K562 (cell line): ENCODE measurements around the gene ARHGAP33. TPM values are rescaled to one million over a fixed set of nuclear protein-coding genes. Genes with fewer than 3 reads are reported as not detected.

ENCODE experiments used
- ATAC-seq: fragments of 200-7000 bp; cut with Tn5 transposase; 3 replicates; pipeline ENCODE4 v1.9.1; 2020; ENCODE audit warnings: moderate library complexity
- BruUV-seq: library from RNA; stranded (reverse); fragments of 400-500 nt; replicated peaks from 2 replicates; lab custom pipeline; 2021; lab: Mats Ljungman, UMichigan
- CTCF ChIA-PET: fragments of 300-600 bp; formaldehyde crosslinking; extraction: SDS; loops from one replicate; lab custom pipeline; 2021; ENCODE audit warnings: low intra/inter-chr PET ratio; lab: Yijun Ruan, JAX
- POLR2A ChIA-PET: fragments of 300-600, 350-650 bp; sonication (Branson Sonifier 250); formaldehyde crosslinking; extraction: SDS; loops from one replicate; lab custom pipeline; 2021; ENCODE audit warnings: antibody characterized with exemption, inconsistent platforms; lab: Yijun Ruan, JAX
- DNase-seq, 4 experiments: peaks; one replicate each; pipeline versions ENCODE4 v3.0.0 to v3.0.0-alpha.2; 2011 to 2018; ENCODE audit warnings: low spot score in 3 of 4, mixed read lengths in 3 of 4; ENCODE audit errors: extremely low read depth in 1 of 4
- FAIRE-seq: peaks from 2 replicates; lab custom pipeline; 2011; peaks lifted over from hg19 to GRCh38; lab: Jason Lieb, UNC
- H2AFZ ChIP-seq: 2 replicates; pipeline ENCODE4 v1.6.0; 2011; ENCODE audit warnings: low read depth, low read length, control low read depth, inconsistent platforms
- H3K27ac ChIP-seq: fragments of 200-600 bp; 3 replicates; pipeline ENCODE4 v1.8.0; 2011; ENCODE audit warnings: low read depth, mild to moderate bottlenecking, control low read depth, inconsistent platforms, low read length, moderate library complexity, mixed read lengths; ENCODE audit errors: extremely low read depth
- H3K27me3 ChIP-seq, 2 experiments: fragments of 300-600 bp in 1 of 2; 2 replicates in 1 of 2; 3 replicates in 1 of 2; pipeline versions ENCODE4 v1.6.0 to v1.8.0; 2011; ENCODE audit warnings: inconsistent platforms in 2 of 2, low read length in 2 of 2, mild to moderate bottlenecking in 1 of 2, mixed read lengths in 1 of 2, moderate library complexity in 1 of 2; ENCODE audit not compliant: control insufficient read depth in 2 of 2, insufficient read depth in 2 of 2
- H3K36me3 ChIP-seq: fragments of 300-600 bp; 3 replicates; pipeline ENCODE4 v1.8.0; 2011; ENCODE audit warnings: mild to moderate bottlenecking, low read length, inconsistent platforms; ENCODE audit not compliant: control insufficient read depth, insufficient read depth
- H3K4me1 ChIP-seq, 2 experiments: fragments of 200-600 bp in 1 of 2; replicated peaks in 1 of 2; 2 replicates in 1 of 2; 3 replicates in 1 of 2; pipeline versions ENCODE4 v1.5.1 to v1.8.0; 2011; ENCODE audit warnings: inconsistent platforms in 2 of 2, low read length in 2 of 2, mild to moderate bottlenecking in 1 of 2, mixed read lengths in 1 of 2, moderate library complexity in 1 of 2; ENCODE audit not compliant: control insufficient read depth in 2 of 2, insufficient read depth in 2 of 2
- H3K4me2 ChIP-seq: 2 replicates; pipeline ENCODE4 v1.6.1; 2011; ENCODE audit warnings: low read length, control low read depth, inconsistent platforms, mixed read lengths; ENCODE audit not compliant: insufficient read depth
- H3K4me3 ChIP-seq: fragments of 200-600 bp; sonication (generic), shearing (Covaris generic); 2 replicates; pipeline ENCODE4 v1.5.1; 2016; ENCODE audit warnings: control low read depth, inconsistent platforms
- H3K79me2 ChIP-seq: fragments of 200-600 bp; 3 replicates; pipeline ENCODE4 v1.8.0; 2011; ENCODE audit warnings: low read length, inconsistent platforms; ENCODE audit not compliant: control insufficient read depth, insufficient read depth
- H3K9ac ChIP-seq, 2 experiments: 2 replicates each; pipeline versions ENCODE4 v1.6.0 to v1.6.1; 2011; ENCODE audit warnings: low read depth in 2 of 2, low read length in 2 of 2, control low read depth in 1 of 2, inconsistent platforms in 1 of 2, mild to moderate bottlenecking in 1 of 2, mixed read lengths in 1 of 2; ENCODE audit not compliant: insufficient read depth in 1 of 2
- H3K9me1 ChIP-seq: one replicate; pipeline ENCODE4 v1.6.0; 2011; ENCODE audit warnings: inconsistent platforms, mild to moderate bottlenecking, low read length, moderate library complexity; ENCODE audit not compliant: control insufficient read depth, insufficient read depth
- H3K9me3 ChIP-seq: replicated peaks from 2 replicates; pipeline ENCODE4 v1.5.1; 2011; ENCODE audit warnings: low read depth, low read length, inconsistent platforms; ENCODE audit not compliant: control insufficient read depth, insufficient read depth
- H4K20me1 ChIP-seq: replicated peaks from 2 replicates; pipeline ENCODE4 v1.6.1; 2011; ENCODE audit warnings: low read length, inconsistent platforms, mixed read lengths; ENCODE audit not compliant: control insufficient read depth, insufficient read depth
- GTF3C2 ChIP-seq: IDR thresholded peaks from 3 replicates; pipeline ENCODE4 v1.6.1; 2011; ENCODE audit warnings: borderline replicate concordance, mild to moderate bottlenecking, moderate library complexity; ENCODE audit not compliant: insufficient read length; ENCODE audit errors: extremely low read depth
- ILK ChIP-seq: fragments of 450-650 bp; IDR thresholded peaks from 2 replicates; pipeline ENCODE4 v1.6.1; 2016; ENCODE audit warnings: missing genetic modification characterization, low read depth, mild to moderate bottlenecking, missing compliant biosample characterization, moderate library complexity, borderline replicate concordance
- MXD1 ChIP-seq: fragments of 250-450 bp; sonication (Bioruptor Pico); IDR thresholded peaks from 2 replicates; pipeline ENCODE4 v1.8.0; 2021; ENCODE audit warnings: borderline replicate concordance, mild to moderate bottlenecking, moderate library complexity; ENCODE audit not compliant: poor library complexity, severe bottlenecking
- NR1H2 ChIP-seq: sonication (generic); formaldehyde crosslinking; IDR thresholded peaks from 2 replicates; pipeline ENCODE4 v1.4.0; 2020; ENCODE audit warnings: mild to moderate bottlenecking, missing genetic modification reagents
- NR2C1 ChIP-seq, 2 experiments: fragments of 450-650 bp; IDR thresholded peaks; 2 replicates each; pipeline ENCODE4 v1.6.1; 2017; ENCODE audit warnings: mild to moderate bottlenecking in 2 of 2, antibody characterized with exemption in 1 of 2, inconsistent platforms in 1 of 2, missing compliant biosample characterization in 1 of 2, missing genetic modification characterization in 1 of 2
- PCBP1 ChIP-seq: fragments of 200-400 bp; formaldehyde crosslinking; IDR thresholded peaks from 2 replicates; pipeline ENCODE4 v1.6.1; 2018; ENCODE audit warnings: mild to moderate bottlenecking, low read depth, low read length; ENCODE audit not compliant: poor library complexity, severe bottlenecking
- SMAD4 ChIP-seq: fragments of 250-450 bp; sonication (Bioruptor Pico); conservative IDR thresholded peaks from 2 replicates; pipeline ENCODE4 v1.8.0; 2021; ENCODE audit warnings: inconsistent platforms, mild to moderate bottlenecking, moderate library complexity
- TEAD1 ChIP-seq, 2 experiments: fragments of 450-650 bp in 1 of 2; sonication (generic) in 1 of 2; formaldehyde crosslinking; IDR thresholded peaks; 2 replicates each; pipeline versions ENCODE4 v1.4.0 to v1.8.0; 2020 to 2022; ENCODE audit warnings: mild to moderate bottlenecking in 2 of 2, missing genetic modification reagents in 1 of 2
- ZNF217 ChIP-seq: sonication (generic); formaldehyde crosslinking; IDR thresholded peaks from 2 replicates; pipeline ENCODE4 v1.8.0; 2022; ENCODE audit warnings: mild to moderate bottlenecking, missing genetic modification reagents
- ZNF41 ChIP-seq: fragments of 250-450 bp; sonication (Bioruptor Pico); conservative IDR thresholded peaks from 2 replicates; pipeline ENCODE4 v1.4.0; 2020; ENCODE audit warnings: mild to moderate bottlenecking
- ZNF431 ChIP-seq: sonication (generic); formaldehyde crosslinking; IDR thresholded peaks from 2 replicates; pipeline ENCODE4 v1.8.0; 2022; ENCODE audit warnings: mild to moderate bottlenecking, missing genetic modification reagents
- ZSCAN29 ChIP-seq: fragments of 450-650 bp; IDR thresholded peaks from 2 replicates; pipeline ENCODE4 v1.6.1; 2017
- WGBS: fragments of 100-300 bp; shearing (Covaris generic); methylation state at CpG from one replicate; pipeline ENCODE4 v1.1.6; 2016; ENCODE audit warnings: low coverage, mixed read lengths; ENCODE audit not compliant: insufficient coverage; ENCODE audit errors: missing lambda C conversion rate; 5-methylcytosine and 5-hydroxymethylcytosine counted together
- in situ Hi-C: fragments of 300-500 bp; cut with MboI; formaldehyde crosslinking; loops from 4 replicates; pipeline ENCODE4 v1.15.0; 2018; ENCODE audit warnings: inconsistent platforms, mixed read lengths
- intact Hi-C: fragments of 100-400 bp; cut with micrococcal nuclease; formaldehyde crosslinking; loops from 2 replicates; pipeline ENCODE4 v1.14.2; 2022
- polyA plus RNA-seq, 8 experiments: library from polyadenylated mRNA; depleted of rRNA in 4 of 8; stranded (reverse) in 5 of 8; unstranded in 3 of 8; fragments of >200 nt; fragmentation: Nextera tagmentation in 2 of 8; fragmentation: Illumina TruSeq in 1 of 8; extraction: Ambion mirVana in 2 of 8; extraction: Trizol in 1 of 8; gene quantifications; 2 replicates each; pipeline versions ENCODE4 v1.2.1 to v1.2.3, GENCODE V29; 2011 to 2014; ENCODE audit warnings: inconsistent platforms in 1 of 8, missing spikeins in 1 of 8
- total RNA-seq, 7 experiments: library from RNA; depleted of rRNA in 6 of 7; stranded (reverse); fragments of >200 nt in 6 of 7; fragmentation: Illumina TruSeq in 2 of 7; extraction: Trizol in 2 of 7; gene quantifications; 2 replicates each; pipeline versions ENCODE4 v1.2.1 to v1.2.3, GENCODE V29; 2011 to 2021; ENCODE audit warnings: low replicate concordance in 1 of 7
- TF ChIP-seq, protein P1 (sequence below): IDR thresholded peaks from 2 replicates; pipeline ENCODE4 v1.6.1; 2014; ENCODE audit warnings: antibody characterized with exemption

The ARHGAP33 gene
- total and polyA plus RNA-seq, 9 of the 15 experiments (the other 6 are each of a cell fraction or from before 2014, with no cell fraction given): 0.06 to 26.6 (median 1.6) TPM; not detected in 1

GRCh38 chr19:35813043-35813890 lies 37.9 kb downstream of the ARHGAP33 start (continued):
- TF ChIP-seq ZNF41 (no peak), PCBP1 (no peak), ZNF217 (CRISPR knock-in tag) (no peak), NR1H2 (CRISPR knock-in tag) (no peak), GTF3C2 (no peak)

DNA sequence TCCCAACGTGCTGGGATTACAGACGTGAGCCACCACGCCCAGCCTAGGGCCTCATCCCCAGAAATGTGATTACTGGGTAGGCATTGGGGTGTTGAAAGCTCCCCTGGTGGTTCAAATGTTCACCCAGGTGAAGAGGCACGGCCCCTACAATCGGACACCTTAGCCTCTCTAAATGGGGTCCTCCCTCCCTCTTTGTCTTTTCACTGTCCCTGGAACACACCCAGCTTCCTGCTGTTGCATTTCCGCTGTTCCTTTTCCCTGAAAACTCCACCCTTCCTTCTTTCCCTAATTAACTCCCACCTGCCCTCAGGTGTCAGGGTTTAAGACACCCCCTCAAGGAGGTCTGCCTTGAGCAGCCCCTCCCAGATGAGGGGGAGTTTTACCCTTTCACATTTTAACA lies 40.9 kb downstream of the ARHGAP33 start:
- Histone ChIP-seq H3K4me3 (no peak overlapping the region), H3K36me3 (no peaks in the 10 kb centered on the region), H2AFZ (no peak overlapping the region), H3K4me1 (peaks cover 5 to 10% of the 10 kb centered on the region in 2 experiments; a peak in 3 of 5 replicates), H3K9me3 (no peaks in the 10 kb centered on the region), H3K79me2 (no peaks in the 10 kb centered on the region), H3K27me3 (peaks cover 6 to 13% of the 10 kb centered on the region in 2 experiments; a peak in 3 of 5 replicates), H4K20me1 (no peaks in the 10 kb centered on the region; the same call in 1 of the 2 replicates), H3K27ac (no peak overlapping the region), H3K4me2 (no peak overlapping the region), H3K9ac (no peak overlapping the region), H3K9me1 (no peaks in the 10 kb centered on the region)
- ATAC-seq (no peak), DNase-seq (no peak), FAIRE-seq (no peak)
- POLR2A ChIA-PET: interaction anchor here (1.1 kb wide), 1 partner anchor 96 kb away, joined by 3 read pairs; no protein-coding TSS in a partner anchor
- CTCF ChIA-PET: no interaction called here
- WGBS: 8% methylated on average over 5 of the region's 6 CpGs
- intact Hi-C loops (no loop called here), in situ Hi-C loops (no loop called here)
- no TSS peak for BruUV-seq
- no peak for TF ChIP-seq ILK (tag)
- no peak for TF ChIP-seq ZNF431 (CRISPR knock-in tag)
- no peak for TF ChIP-seq MXD1
- no peak for TF ChIP-seq TEAD1 (CRISPR knock-in tag; IDR thresholded peaks at IDR 0.05)
- no peak for TF ChIP-seq NR2C1 (IDR thresholded peaks at IDR 0.05)
- TF ChIP-seq NR2C1 (tag; IDR thresholded peaks at IDR 0.05): no peak
- TF ChIP-seq ZSCAN29: no peak
- no peak for TF ChIP-seq SMAD4 (CRISPR knock-in tag)
- TF ChIP-seq, protein P1, sequence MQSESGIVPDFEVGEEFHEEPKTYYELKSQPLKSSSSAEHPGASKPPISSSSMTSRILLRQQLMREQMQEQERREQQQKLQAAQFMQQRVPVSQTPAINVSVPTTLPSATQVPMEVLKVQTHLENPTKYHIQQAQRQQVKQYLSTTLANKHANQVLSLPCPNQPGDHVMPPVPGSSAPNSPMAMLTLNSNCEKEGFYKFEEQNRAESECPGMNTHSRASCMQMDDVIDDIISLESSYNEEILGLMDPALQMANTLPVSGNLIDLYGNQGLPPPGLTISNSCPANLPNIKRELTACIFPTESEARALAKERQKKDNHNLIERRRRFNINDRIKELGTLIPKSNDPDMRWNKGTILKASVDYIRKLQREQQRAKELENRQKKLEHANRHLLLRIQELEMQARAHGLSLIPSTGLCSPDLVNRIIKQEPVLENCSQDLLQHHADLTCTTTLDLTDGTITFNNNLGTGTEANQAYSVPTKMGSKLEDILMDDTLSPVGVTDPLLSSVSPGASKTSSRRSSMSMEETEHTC: no peak
